Measurements from ENCODE around the gene DAB2IP. TPM values are rescaled to one million over a fixed set of nuclear protein-coding genes. Genes with fewer than 3 reads are reported as not detected.

The DAB2IP gene
- polyA plus RNA-seq, 1 donor from 2014 or later, result 17.3 TPM

DNA sequence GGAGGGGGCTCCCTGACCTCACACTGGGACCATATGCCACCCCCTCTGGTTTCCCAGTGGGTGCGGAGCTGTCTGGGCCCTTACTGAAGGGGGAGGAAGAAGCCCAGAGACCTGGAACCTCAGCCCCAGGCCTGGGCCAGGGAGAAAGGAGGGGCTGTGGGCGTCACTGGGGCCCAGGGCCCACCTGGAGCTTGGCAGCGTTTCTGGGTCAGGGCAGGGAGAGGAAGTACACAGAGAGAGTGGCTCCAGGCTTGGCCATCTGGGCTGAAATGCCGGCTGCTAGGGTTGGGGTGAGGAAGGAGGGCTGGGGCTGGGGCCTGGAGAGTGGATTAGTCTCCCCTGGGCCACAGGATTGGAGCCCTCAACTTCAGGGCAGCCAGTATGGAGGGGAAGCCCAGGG lies 6.4 kb upstream of the DAB2IP start:
- H2AFZ ChIP-seq (ENCODE audit: low read depth, low read length), result no peak overlapping the region
- no peak overlapping the region for H3K4me2 ChIP-seq (ENCODE audit: low read length)
- no peaks in the 10 kb centered on the region for H3K9me2 ChIP-seq (ENCODE audit: insufficient read depth, low read length)
- H4K20me1 ChIP-seq (ENCODE audit: insufficient read depth), result no peaks in the 10 kb centered on the region
- no peak for TF ChIP-seq MXI1 (conservative IDR thresholded peaks at IDR 0.05; ENCODE audit: poor library complexity, severe bottlenecking)
- TF ChIP-seq EP300 (conservative IDR thresholded peaks at IDR 0.05; ENCODE audit: poor library complexity, severe bottlenecking), result no peak
- TF ChIP-seq, protein P1, sequence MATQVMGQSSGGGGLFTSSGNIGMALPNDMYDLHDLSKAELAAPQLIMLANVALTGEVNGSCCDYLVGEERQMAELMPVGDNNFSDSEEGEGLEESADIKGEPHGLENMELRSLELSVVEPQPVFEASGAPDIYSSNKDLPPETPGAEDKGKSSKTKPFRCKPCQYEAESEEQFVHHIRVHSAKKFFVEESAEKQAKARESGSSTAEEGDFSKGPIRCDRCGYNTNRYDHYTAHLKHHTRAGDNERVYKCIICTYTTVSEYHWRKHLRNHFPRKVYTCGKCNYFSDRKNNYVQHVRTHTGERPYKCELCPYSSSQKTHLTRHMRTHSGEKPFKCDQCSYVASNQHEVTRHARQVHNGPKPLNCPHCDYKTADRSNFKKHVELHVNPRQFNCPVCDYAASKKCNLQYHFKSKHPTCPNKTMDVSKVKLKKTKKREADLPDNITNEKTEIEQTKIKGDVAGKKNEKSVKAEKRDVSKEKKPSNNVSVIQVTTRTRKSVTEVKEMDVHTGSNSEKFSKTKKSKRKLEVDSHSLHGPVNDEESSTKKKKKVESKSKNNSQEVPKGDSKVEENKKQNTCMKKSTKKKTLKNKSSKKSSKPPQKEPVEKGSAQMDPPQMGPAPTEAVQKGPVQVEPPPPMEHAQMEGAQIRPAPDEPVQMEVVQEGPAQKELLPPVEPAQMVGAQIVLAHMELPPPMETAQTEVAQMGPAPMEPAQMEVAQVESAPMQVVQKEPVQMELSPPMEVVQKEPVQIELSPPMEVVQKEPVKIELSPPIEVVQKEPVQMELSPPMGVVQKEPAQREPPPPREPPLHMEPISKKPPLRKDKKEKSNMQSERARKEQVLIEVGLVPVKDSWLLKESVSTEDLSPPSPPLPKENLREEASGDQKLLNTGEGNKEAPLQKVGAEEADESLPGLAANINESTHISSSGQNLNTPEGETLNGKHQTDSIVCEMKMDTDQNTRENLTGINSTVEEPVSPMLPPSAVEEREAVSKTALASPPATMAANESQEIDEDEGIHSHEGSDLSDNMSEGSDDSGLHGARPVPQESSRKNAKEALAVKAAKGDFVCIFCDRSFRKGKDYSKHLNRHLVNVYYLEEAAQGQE (IDR thresholded peaks at IDR 0.05; ENCODE audit: borderline replicate concordance), result no peak
- H3F3A ChIP-seq (ENCODE audit: insufficient read depth, low read length, poor library complexity, severe bottlenecking), result no peaks in the 10 kb centered on the region
- no peak overlapping the region for H3K27ac ChIP-seq (ENCODE audit: low read length)
- no peak overlapping the region for H3K9ac ChIP-seq (ENCODE audit: low read length)
- no peaks in the 10 kb centered on the region for H3K36me3 ChIP-seq (ENCODE audit: insufficient read depth, low read length)
- H3K27me3 ChIP-seq (ENCODE audit: insufficient read depth, low read depth, low read length), result no peaks in the 10 kb centered on the region
- no peaks in the 10 kb centered on the region for H3K9me3 ChIP-seq (ENCODE audit: low read length)
- H3K4me3 ChIP-seq (ENCODE audit: low read length), result no peak overlapping the region
- no peaks in the 10 kb centered on the region for H3K79me2 ChIP-seq (replicated peaks; ENCODE audit: insufficient read depth, low read length)

GRCh38 chr9:121645853-121646807 lies 5.3 kb upstream of the DAB2IP start:
- Histone ChIP-seq H3K9me2 (ENCODE audit: insufficient read depth, low read length) (no peaks in the 10 kb centered on the region), H3K36me3 (ENCODE audit: insufficient read depth, low read length) (no peaks in the 10 kb centered on the region), H3K79me2 (replicated peaks; ENCODE audit: insufficient read depth, low read length) (no peaks in the 10 kb centered on the region), H4K20me1 (ENCODE audit: insufficient read depth) (no peaks in the 10 kb centered on the region), H3K27me3 (ENCODE audit: insufficient read depth, low read depth, low read length) (peaks cover 3% of the 10 kb centered on the region), H3K4me3 (ENCODE audit: low read length) (no peak overlapping the region), H3F3A (ENCODE audit: insufficient read depth, low read length, poor library complexity, severe bottlenecking) (no peaks in the 10 kb centered on the region), H3K27ac (ENCODE audit: low read length) (no peak overlapping the region), H2AFZ (ENCODE audit: low read depth, low read length) (no peak overlapping the region), H3K9ac (ENCODE audit: low read length) (no peak overlapping the region), H3K9me3 (ENCODE audit: low read length) (no peaks in the 10 kb centered on the region), H3K4me2 (ENCODE audit: low read length) (no peak overlapping the region)
- no peak for TF ChIP-seq MXI1 (conservative IDR thresholded peaks at IDR 0.05; ENCODE audit: poor library complexity, severe bottlenecking)
- no peak for TF ChIP-seq TAF1 (IDR thresholded peaks at IDR 0.05; ENCODE audit: low read depth)
- TF ChIP-seq, protein P1 (IDR thresholded peaks at IDR 0.05; ENCODE audit: borderline replicate concordance), result no peak
- no peak for TF ChIP-seq EZH2 (IDR thresholded peaks at IDR 0.05; ENCODE audit: borderline replicate concordance, insufficient read depth, low read length, poor library complexity, severe bottlenecking)
- TF ChIP-seq RAD21 (conservative IDR thresholded peaks at IDR 0.05), result no peak
- no peak for TF ChIP-seq CTCF (IDR thresholded peaks at IDR 0.05; ENCODE audit: poor library complexity, severe bottlenecking)
- TF ChIP-seq SMC3 (conservative IDR thresholded peaks at IDR 0.05; ENCODE audit: poor library complexity), result no peak
- TF ChIP-seq POLR2AphosphoS5 (IDR thresholded peaks at IDR 0.05), result no peak
- no peak for TF ChIP-seq EP300 (conservative IDR thresholded peaks at IDR 0.05; ENCODE audit: poor library complexity, severe bottlenecking)

Data from neural cell (in vitro differentiated cells).